GM19099 (cell line): ENCODE measurements around the gene GBX2.

Source experiments
- POLR2A ChIP-seq: IDR thresholded peaks from 3 replicates; pipeline ENCODE4 v1.6.1; 2011; ENCODE audit warnings: low read depth; ENCODE audit not compliant: insufficient read length; ENCODE audit errors: extremely low read depth

Gene GBX2

DNA sequence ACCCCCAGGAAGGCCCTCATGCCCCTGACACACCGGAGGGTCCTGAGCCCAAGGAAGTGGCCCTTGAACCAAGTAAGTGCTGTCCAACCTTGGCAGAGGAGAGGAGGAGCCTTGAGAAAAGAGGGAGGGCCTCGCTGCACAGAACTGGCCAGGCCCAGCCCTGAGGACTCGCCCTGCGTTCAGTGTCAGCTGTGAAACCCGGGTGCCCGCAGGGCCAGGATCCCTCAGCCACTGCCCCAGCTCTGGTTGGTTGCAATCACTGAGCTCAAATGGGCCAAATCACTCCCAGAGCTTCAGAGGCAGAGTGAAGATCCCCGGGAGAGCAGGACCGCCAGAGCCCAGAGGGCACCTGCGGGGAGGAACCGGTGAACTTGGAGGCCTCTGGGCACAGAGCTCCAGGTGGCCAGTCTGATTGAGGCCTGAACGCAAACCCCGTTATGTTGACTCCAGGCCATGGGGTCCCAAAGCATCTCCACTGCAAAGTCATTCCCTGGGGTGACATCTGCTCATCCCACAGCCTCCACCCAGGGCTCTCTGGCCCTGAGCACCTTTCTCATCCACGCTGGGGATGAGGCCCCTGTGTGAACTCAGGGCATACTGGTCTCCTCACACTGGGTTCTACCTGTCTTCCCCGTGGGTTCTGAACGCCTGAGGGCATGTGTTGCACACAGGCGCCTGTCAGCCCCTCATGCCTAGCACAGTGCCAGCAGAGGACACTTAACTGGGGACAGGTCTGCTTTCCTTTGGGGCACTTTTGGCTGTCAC is 11.9 kb downstream of the GBX2 start:
- no peak for TF ChIP-seq POLR2A

DNA sequence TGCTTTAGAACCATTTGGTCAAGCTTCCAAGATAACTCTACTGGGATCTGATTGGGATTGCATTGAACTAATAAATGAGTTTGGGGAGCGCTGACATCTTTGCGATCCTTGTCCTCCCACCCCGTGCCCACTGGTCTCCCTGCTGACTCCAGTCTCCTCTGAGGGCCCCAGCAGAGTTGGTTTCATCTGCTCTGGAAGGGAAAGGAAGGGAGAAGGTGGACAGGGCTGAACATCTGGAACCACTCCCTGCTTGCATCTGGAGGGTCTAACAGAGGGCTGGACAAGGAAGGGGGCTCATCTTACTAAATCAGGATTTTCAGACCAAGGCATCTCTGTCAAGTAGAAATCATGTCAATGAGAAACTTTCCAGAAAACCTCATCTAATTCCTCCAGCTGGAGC is 12.8 kb downstream of the GBX2 start:
- no peak for TF ChIP-seq POLR2A

DNA sequence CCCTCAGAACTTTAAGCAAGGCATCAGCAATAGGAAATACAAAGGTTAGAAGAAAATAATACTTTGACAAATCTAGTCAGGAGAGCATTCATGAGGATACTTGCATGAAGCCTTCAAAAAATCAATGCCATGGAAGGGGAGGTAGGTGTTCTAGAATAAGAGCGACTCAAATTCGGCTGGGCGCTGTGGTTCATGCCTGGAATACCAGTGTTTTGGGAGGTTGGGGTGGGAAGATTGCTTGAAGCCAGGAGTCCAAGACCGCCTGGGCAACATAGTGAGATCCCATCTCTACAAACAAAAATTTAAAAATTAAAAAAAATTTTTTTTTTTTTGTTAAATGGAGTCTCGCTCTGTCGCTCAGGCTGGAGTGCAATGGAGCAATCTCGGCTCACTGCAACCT is 21.8 kb downstream of the GBX2 start:
- no peak for TF ChIP-seq POLR2A

DNA sequence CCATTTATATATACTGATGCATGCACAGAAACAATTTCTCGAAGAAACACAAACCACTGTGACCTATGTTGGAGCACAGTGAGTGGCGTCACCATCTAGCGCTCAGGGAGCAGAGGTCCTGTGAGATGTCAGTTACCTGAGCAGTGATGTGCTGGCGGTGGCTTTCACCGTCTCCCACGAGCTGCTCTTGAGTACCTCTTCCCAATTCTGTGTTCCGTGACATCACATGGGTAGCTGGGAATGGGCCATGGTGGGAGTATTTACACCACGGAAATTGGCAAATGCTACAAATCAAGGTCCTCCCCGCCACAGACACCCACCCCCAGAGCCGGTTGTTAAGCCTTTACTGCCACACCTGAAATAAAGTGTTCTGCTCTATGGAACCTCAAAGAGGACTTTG is 24.4 kb downstream of the GBX2 start:
- TF ChIP-seq POLR2A, result no peak

DNA sequence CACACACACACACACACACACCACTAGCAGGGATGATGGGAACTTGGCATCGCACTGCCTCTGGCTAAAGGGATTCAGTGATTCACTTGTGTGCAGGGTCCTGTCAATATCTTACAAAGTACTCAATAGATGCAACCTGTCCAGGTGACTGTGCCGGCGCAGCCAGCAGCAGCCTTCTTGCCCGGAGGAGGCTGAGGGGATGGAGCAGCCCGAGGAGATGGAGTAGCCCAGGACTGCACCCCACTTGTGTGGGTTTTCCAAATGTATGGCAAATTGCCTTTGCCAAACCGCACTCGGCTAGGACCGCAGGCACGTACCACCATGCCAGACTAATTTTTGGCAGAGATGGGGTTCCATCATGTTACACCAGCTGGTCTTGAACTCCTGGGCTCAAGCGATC is 31.1 kb downstream of the GBX2 start:
- TF ChIP-seq POLR2A, result no peak

DNA sequence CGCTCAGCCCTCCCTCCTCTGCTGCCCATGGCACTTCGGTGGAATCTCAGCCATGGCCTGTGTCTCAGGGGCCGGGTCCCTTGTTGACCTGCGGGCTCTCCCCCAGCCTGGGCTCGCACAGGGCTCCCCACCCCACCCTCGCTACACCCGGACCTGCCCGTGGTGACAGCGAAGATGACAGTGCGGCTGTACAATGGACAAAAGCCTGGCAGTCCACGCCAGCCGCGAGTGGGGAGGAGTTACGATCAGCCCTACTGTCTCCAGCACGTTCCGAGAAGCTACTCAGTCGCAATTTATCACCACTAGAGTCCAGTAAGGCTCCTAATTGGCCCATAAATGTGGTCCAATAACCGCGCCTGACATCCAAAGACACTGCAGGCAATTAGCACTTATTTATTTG is 31.6 kb downstream of the GBX2 start:
- no peak for TF ChIP-seq POLR2A

DNA sequence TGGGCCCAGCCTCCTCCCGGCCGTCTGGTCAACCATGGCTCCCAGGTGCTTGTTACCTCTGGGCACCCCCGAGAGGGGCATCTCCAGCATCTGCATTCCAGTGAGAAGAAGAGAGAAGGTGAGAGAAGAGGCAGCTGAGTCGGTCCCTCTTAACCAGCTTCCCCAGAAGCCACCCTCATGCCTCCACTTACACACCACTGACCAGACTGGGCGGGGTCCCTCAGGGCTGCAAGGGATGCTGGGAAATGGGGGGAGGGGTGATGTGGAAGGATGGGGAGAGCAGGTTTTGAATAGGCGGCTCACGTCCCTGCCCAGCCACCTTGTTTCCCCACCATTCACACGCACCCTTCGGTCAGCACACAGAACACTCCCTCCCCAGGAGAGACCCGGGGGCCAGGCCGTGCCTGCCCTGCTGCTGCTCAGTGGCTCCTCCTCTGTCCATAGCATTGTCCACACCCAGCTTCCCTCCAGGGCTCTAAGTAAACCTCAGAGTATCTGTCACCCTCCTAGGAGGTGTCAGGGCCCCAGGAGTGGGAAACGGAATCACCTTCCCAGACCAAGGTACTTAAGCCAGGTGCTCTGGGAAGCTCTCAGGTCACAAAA is 34.7 kb downstream of the GBX2 start:
- no peak for TF ChIP-seq POLR2A

DNA sequence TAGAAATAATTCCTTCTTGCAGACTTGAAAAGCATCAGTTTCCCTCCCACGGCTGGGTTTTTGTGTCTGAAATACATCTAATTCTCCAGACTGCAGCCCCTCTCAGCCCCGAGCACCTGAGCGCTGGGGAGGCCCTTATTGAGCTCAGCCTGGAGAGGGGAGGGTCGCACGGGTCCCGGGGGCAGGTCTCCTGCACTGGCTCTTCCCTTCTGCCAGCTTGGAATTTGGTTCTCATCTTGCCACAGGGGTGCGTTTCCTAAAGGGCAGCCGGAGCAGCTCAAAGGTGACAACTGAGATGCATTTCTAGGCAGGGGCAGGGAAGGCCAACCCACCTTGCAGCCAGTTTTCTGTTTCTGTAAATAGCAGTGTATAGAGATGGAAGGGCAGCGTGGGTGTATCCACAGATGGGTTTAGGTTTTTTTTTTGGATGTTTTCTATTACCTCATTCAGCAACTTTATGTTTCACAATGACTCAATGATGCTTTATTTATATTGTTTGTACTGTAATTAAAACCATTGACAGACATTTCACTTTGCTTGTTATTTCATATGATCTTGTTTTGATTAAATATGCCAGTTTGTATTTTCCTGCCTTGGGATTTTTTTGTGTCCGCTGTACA is 37.0 kb downstream of the GBX2 start:
- no peak for TF ChIP-seq POLR2A

DNA sequence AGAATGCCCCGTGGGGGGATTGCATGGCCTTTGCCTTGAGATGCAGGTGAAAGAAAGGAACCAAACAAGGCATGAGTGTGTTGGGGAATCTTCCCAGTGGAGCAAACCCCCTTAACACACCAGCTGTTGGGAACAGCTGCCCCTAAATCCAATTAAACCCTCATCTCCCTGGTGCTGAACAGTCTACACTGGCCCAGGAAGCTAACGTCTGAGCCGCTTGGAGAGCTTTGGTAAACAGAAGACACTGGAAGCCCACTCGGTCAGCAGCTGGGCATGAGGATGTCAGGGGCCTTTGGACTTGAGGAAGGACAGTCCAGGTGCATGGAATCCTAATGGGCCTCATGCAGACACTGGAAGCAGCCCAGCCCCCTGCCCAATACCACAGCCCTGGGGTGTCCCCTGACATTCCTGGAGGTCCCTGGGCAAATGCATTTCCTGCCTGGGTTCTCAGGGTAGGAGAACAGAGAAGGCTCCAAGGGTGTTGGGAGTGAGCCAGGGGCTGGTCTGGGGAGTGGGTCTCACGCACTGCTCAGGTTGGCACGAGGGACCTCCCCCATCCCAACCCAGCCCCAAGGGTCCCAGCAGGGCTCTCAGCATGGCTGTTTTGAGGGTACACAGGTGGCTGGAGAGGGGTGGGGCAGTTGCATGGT is 37.7 kb downstream of the GBX2 start:
- TF ChIP-seq POLR2A, result no peak

DNA sequence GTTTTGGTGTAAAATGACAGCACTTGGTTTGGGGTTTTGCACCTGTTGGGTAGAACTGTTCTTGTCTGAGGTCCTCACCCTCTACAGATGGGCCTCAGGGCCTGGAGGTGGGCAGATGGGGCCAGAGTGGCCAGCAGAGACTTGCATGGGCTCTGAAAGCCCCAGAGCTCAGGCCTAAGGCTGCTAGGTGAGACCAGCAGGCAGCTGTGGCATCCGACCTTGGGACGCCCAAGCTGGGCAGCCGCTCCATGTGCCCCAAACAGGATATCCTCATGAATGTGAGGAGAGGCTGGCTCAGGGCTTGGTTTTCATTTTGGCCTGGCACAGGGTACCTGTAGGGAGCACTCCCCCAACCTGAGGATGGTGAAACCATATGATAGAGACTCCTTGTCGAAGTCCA is 38.3 kb downstream of the GBX2 start:
- TF ChIP-seq POLR2A, result no peak

DNA sequence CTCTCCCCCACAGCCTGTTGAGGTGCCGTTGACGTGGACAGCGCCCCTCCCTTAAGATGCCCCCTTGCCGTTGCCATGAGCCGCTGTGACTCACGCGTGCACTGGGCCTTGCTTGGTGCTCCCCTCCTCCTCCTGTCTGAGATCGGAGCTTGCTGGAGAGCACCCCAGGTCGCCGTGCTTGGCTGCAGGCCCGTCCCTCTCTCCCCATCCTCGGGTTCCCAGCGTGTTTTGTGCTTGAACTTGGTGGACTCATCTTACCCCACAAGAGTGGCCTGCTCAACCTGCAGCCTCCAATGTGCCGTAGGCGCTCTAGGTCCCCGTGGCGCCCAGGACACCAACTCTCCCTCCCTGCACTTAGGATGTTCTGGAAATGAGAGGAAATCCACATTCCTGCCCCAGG is 39.9 kb downstream of the GBX2 start:
- TF ChIP-seq POLR2A, result no peak

DNA sequence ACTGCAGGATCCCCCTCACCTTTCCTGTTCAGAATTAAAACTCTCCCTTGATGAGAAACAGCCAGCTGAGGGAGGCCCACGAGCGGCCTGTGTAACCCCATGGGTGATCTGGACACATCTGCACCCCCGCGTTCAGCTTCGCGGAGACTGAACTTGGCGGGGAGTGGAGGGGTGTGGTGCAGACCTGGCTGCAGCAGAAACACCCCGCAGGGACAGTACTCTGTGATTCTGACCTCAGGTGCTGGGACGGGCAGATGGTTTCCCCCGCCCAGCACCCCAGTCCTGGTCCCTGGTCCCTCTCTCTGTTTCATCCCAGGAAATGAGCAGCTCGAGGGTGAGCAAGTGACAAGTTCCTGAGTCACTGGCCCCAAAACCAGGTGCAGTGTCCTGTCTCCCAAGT is 41.2 kb downstream of the GBX2 start:
- no peak for TF ChIP-seq POLR2A

DNA sequence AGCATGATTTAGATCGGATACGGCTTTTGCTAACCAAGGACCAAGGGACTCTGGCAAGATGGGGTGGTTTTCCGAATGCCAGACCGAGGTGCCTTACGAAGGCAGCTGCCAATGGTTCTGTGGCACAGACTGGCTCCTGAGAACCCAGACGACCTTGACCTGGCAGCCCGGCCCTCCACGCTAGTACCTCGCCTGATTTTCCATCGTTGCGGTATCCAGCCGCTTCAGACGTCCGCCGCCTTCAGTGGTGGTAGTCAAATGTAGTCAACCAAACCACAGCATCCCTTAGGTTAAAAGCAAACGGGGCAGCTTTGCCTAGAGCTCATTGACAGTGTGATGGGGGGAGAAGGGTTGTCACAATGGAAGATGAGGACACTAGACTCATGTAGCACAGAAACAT is 42.6 kb downstream of the GBX2 start:
- no peak for TF ChIP-seq POLR2A

DNA sequence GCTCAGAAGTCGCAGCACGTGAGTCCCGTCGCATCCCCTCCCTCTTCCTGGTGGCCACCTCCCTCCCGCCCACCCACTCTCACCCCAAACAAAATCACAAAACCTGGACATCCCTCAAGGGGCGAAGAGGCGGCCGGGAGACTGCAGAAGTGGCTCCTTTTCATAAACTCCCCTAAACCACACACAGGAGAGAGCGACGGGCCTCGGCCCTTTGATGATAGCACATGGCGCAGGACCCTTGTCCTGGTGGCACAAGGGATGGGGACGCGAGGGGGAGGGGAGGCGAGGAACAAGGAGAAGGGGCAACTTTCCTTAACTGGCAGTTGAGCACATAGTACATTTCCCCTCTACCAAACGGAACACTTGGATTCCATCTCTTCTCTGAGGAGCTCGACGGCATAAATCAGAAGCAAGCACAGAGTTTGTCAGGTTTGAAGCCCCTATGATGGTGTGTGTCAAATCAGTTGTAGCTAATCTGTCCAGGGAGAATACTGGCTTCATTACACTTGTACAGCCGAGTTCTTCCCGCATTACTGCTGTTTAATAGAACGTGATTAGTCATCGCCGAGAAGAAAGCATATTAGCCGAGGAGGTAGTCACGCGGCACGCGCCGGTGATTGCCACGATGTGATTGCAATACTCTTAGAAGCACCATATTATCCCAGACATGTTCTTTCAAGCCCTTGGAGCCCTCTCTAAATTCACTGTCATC is 43.8 kb downstream of the GBX2 start:
- no peak for TF ChIP-seq POLR2A

DNA sequence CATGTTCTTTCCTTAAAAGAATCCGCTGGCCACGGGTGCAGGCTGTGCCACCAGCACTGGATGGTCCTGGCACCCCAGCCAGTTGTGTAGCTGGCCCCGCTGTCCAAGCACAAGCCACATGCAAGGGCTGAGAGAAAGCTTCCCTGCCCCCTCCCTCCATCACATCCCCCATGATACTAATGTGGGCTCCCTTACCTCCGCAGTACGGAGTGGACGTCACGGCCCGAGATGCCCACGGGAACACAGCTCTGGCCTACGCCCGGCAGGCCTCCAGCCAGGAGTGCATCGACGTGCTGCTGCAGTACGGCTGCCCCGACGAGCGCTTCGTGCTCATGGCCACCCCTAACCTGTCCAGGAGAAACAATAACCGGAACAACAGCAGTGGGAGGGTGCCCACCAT is 44.5 kb downstream of the GBX2 start:
- TF ChIP-seq POLR2A, result no peak

DNA sequence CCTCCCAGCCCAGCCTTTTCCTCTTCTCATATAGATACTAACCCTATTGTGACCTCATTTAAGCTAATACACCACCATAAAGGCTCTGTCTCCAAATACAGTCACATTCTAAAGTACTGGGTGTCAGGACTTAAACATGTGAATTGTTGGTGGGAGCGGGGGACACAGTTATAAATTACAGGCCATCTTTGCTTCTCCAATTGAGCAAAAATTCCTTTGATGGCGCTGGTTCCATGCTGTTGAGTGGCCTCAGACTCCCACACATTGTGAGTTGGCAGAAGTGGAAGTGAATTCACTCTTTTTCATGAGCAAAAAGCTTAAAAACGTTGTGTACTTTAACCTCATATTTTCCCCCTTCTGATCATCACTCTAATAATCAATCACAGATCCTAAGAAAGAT is 46.0 kb downstream of the GBX2 start:
- TF ChIP-seq POLR2A, result no peak

DNA sequence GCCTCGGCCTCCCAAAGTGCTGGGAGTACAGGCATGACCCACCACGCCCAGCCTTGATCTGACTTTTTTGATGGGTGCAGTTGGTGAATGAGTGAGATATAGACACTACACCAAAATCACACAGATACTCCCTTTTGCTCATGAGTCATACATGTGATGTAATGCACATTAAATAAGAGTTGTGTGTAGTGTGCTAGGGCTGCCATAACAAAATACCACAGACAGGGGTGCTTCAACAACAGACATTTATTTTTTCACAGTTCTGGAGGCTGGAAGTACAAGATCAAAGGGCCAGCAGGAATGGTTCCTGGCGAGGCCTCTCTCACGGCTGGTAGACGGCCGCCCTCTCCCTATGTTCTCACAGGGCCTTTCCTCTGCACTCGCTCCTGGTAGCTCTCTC is 46.6 kb downstream of the GBX2 start:
- no peak for TF ChIP-seq POLR2A
